Measurements from ENCODE around the gene IL32.
A peak's percentile ranks its signal among the peaks of the same experiment; 100 is the strongest.

The IL32 gene

GRCh38 chr16:3092501-3092941 is 27.1 kb downstream of the IL32 start:
- no peak for DNase-seq
- in situ Hi-C loops (cut with HindIII; ENCODE audit: low pct_ligation_motif_present, low sequenced_read_pairs): no loop called here
- Histone ChIP-seq H3K27ac (no peak overlapping the region), H3K27me3 (replicated peaks) (peaks cover 6% of the 10 kb centered on the region), H3K36me3 (replicated peaks) (no peaks in the 10 kb centered on the region), H3K4me3 (ENCODE audit: low read depth, low read length) (no peak overlapping the region)
- no peak for TF ChIP-seq CTCF (IDR thresholded peaks at IDR 0.05; ENCODE audit: low read depth, low read length, missing control alignments)

GRCh38 chr16:3094289-3095027 is 29.0 kb downstream of the IL32 start:
- H3K27ac ChIP-seq: no peak overlapping the region
- peak; percentile 73 for TF ChIP-seq CTCF (IDR thresholded peaks at IDR 0.05; ENCODE audit: low read depth, low read length, missing control alignments)
- peak; percentile 29 for DNase-seq
- in situ Hi-C loops (cut with HindIII; ENCODE audit: low pct_ligation_motif_present, low sequenced_read_pairs): no loop called here
- no peak overlapping the region for H3K4me3 ChIP-seq (ENCODE audit: low read depth, low read length)
- H3K36me3 ChIP-seq (replicated peaks): no peaks in the 10 kb centered on the region
- H3K27me3 ChIP-seq (replicated peaks): peaks cover 11% of the 10 kb centered on the region

GRCh38 chr16:3095869-3096268 is 30.4 kb downstream of the IL32 start:
- Histone ChIP-seq H3K27me3 (replicated peaks) (peaks cover 11% of the 10 kb centered on the region), H3K36me3 (replicated peaks) (no peaks in the 10 kb centered on the region), H3K27ac (no peak overlapping the region), H3K4me3 (ENCODE audit: low read depth, low read length) (no peak overlapping the region)
- in situ Hi-C loops (cut with HindIII; ENCODE audit: low pct_ligation_motif_present, low sequenced_read_pairs): no loop called here
- TF ChIP-seq CTCF (IDR thresholded peaks at IDR 0.05; ENCODE audit: low read depth, low read length, missing control alignments): peak; percentile 41
- DNase-seq: no peak

- Histone ChIP-seq H3K36me3 (replicated peaks) (no peaks in the 10 kb centered on the region), H3K27ac (no peak overlapping the region), H3K4me3 (ENCODE audit: low read depth, low read length) (no peak overlapping the region), H3K27me3 (replicated peaks) (peaks cover 11% of the 10 kb centered on the region)
- TF ChIP-seq CTCF (IDR thresholded peaks at IDR 0.05; ENCODE audit: low read depth, low read length, missing control alignments): no peak
- in situ Hi-C loops (cut with HindIII; ENCODE audit: low pct_ligation_motif_present, low sequenced_read_pairs): no loop called here
- DNase-seq: no peak
These were observed 30.9 kb downstream of the IL32 start for GRCh38 chr16:3096362-3096761.

GRCh38 chr16:3097266-3097665 is 31.8 kb downstream of the IL32 start:
- TF ChIP-seq CTCF (IDR thresholded peaks at IDR 0.05; ENCODE audit: low read depth, low read length, missing control alignments): no peak
- H3K27ac ChIP-seq: no peak overlapping the region

More at GRCh38 chr16:3097266-3097665, 31.8 kb downstream of the IL32 start:
- Histone ChIP-seq H3K36me3 (replicated peaks) (no peaks in the 10 kb centered on the region), H3K27me3 (replicated peaks) (peaks cover 11% of the 10 kb centered on the region), H3K4me3 (ENCODE audit: low read depth, low read length) (no peak overlapping the region)
- no peak for DNase-seq
- in situ Hi-C loops (cut with HindIII; ENCODE audit: low pct_ligation_motif_present, low sequenced_read_pairs): no loop called here

Data from brain microvascular endothelial cell (primary cell).